ENCODE results near the gene MIS12. TPM values are rescaled to one million over a fixed set of nuclear protein-coding genes. Genes with fewer than 3 reads are reported as not detected.

The MIS12 gene
- total RNA-seq, 1 donor from 2014 or later, result 22.9 TPM

- H3K36me3 Mint-ChIP-seq, result no peaks in the 10 kb centered on the region
- H3K27ac Mint-ChIP-seq, result no peak overlapping the region
- DNase-seq (ENCODE audit: low spot score in 2 of 2, unreplicated experiment in 2 of 2), result no peak
- H3K4me1 Mint-ChIP-seq, result no peaks in the 10 kb centered on the region
- no peak for TF ChIP-seq CTCF (IDR thresholded peaks at IDR 0.05; ENCODE audit: unreplicated experiment)
- H3K4me3 Mint-ChIP-seq, result no peak overlapping the region
- H3K9me3 Mint-ChIP-seq, result no peaks in the 10 kb centered on the region
- H3K27me3 Mint-ChIP-seq (ENCODE audit: low read depth), result peaks cover 8% of the 10 kb centered on the region
Observed at GRCh38 chr17:5509482-5509881, 23.1 kb downstream of the MIS12 start.

GRCh38 chr17:5510771-5511170, 24.4 kb downstream of the MIS12 start:
- Mint-ChIP-seq H3K4me3 (no peak overlapping the region), H3K4me1 (peaks cover under 1% of the 10 kb centered on the region), H3K9me3 (no peaks in the 10 kb centered on the region), H3K27me3 (ENCODE audit: low read depth) (peaks cover 8% of the 10 kb centered on the region), H3K27ac (no peak overlapping the region), H3K36me3 (no peaks in the 10 kb centered on the region)
- no peak for DNase-seq (ENCODE audit: low spot score in 2 of 2, unreplicated experiment in 2 of 2)
- no peak for TF ChIP-seq CTCF (IDR thresholded peaks at IDR 0.05; ENCODE audit: unreplicated experiment)

- peaks cover 8% of the 10 kb centered on the region for H3K27me3 Mint-ChIP-seq (ENCODE audit: low read depth)
- H3K36me3 Mint-ChIP-seq, result no peaks in the 10 kb centered on the region
- H3K27ac Mint-ChIP-seq, result no peak overlapping the region
- H3K4me1 Mint-ChIP-seq, result peaks cover 7% of the 10 kb centered on the region
- TF ChIP-seq CTCF (IDR thresholded peaks at IDR 0.05; ENCODE audit: unreplicated experiment), result no peak
- DNase-seq (ENCODE audit: low spot score in 2 of 2, unreplicated experiment in 2 of 2), result no peak
- H3K4me3 Mint-ChIP-seq, result no peak overlapping the region
- no peaks in the 10 kb centered on the region for H3K9me3 Mint-ChIP-seq
Observed at GRCh38 chr17:5511401-5512225, 25.2 kb downstream of the MIS12 start.

- peaks cover 8% of the 10 kb centered on the region for H3K27me3 Mint-ChIP-seq (ENCODE audit: low read depth)
- H3K36me3 Mint-ChIP-seq, result no peaks in the 10 kb centered on the region
- no peaks in the 10 kb centered on the region for H3K9me3 Mint-ChIP-seq
- no peak overlapping the region for H3K27ac Mint-ChIP-seq
- no peak for TF ChIP-seq CTCF (IDR thresholded peaks at IDR 0.05; ENCODE audit: unreplicated experiment)
- no peak for DNase-seq (ENCODE audit: low spot score in 2 of 2, unreplicated experiment in 2 of 2)
- H3K4me3 Mint-ChIP-seq, result no peak overlapping the region
- H3K4me1 Mint-ChIP-seq, result peaks cover 7% of the 10 kb centered on the region
Observed at GRCh38 chr17:5513628-5514027, 27.3 kb downstream of the MIS12 start.

GRCh38 chr17:5514976-5515375, 28.6 kb downstream of the MIS12 start:
- Mint-ChIP-seq H3K4me1 (peaks cover 7% of the 10 kb centered on the region), H3K4me3 (no peak overlapping the region), H3K9me3 (no peaks in the 10 kb centered on the region), H3K27ac (no peak overlapping the region), H3K36me3 (no peaks in the 10 kb centered on the region), H3K27me3 (ENCODE audit: low read depth) (peaks cover 8% of the 10 kb centered on the region)
- TF ChIP-seq CTCF (IDR thresholded peaks at IDR 0.05; ENCODE audit: unreplicated experiment), result no peak
- DNase-seq (ENCODE audit: low spot score in 2 of 2, unreplicated experiment in 2 of 2), result no peak

Data from mesothelial cell of epicardium (in vitro differentiated cells).